ENCODE measurements around the gene CCS.

DNA sequence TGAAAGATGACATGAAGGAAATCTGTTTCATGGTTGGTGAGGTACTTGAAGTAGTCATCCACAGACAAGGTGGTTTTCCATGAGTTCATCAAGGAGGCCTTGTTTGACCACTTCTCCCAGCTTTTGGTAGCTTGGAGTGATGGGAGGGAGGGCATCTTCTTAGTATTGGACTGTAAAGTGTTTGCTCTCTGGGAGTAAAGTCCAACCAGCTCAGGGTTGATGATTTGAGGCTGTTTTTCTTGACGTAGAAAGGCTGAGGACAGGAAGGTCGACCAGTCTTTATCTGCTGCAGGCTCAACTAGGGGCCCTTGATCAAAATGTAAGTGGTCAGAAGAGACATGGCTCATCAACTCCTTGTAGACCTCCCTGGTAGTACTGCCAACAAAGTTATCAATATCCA lies 1.8 kb upstream of the CCS start:
- no peak for TF ChIP-seq POLR2A (IDR thresholded peaks at IDR 0.05; ENCODE audit: low read depth, low read length)
- TF ChIP-seq RAD21 (IDR thresholded peaks at IDR 0.05; ENCODE audit: low read length), result no peak

Measured in IMR-90 (cell line).